HG03575 (cell line): ENCODE measurements around the gene MRPS10.

Experiments used
- ATAC-seq: cut with Tn5 transposase; IDR thresholded peaks from one replicate; pipeline ENCODE4 v1.9.1; 2021; ENCODE audit not compliant: unreplicated experiment, insufficient number of reproducible peaks, low FRiP score; ENCODE audit errors: extremely low read depth

MRPS10 gene

GRCh38 chr6:42217519-42218367 lies at the start of gene MRPS10:
Gene MRPS10, minus strand, starts transcription at chr6:42217861. Its CDS starts 12 bp downstream, at chr6:42217849.
- peak; percentile 61 for ATAC-seq

- no peak for ATAC-seq
Observed at GRCh38 chr6:42266538-42266937, 48.9 kb upstream of the MRPS10 start.

- ATAC-seq: no peak
Observed at GRCh38 chr6:42264852-42265390, 47.3 kb upstream of the MRPS10 start.

GRCh38 chr6:42264162-42264851 lies 46.6 kb upstream of the MRPS10 start:
- ATAC-seq: no peak

GRCh38 chr6:42263165-42263728 lies 45.6 kb upstream of the MRPS10 start:
- ATAC-seq: no peak

- no peak for ATAC-seq
Observed at GRCh38 chr6:42260972-42261371, 43.3 kb upstream of the MRPS10 start.

GRCh38 chr6:42260396-42260888 lies 42.8 kb upstream of the MRPS10 start:
- ATAC-seq: no peak

GRCh38 chr6:42259841-42260395 lies 42.3 kb upstream of the MRPS10 start:
- ATAC-seq: no peak

GRCh38 chr6:42259286-42259685 lies 41.6 kb upstream of the MRPS10 start:
- ATAC-seq: no peak

- ATAC-seq: no peak
Observed at GRCh38 chr6:42257614-42258013, 40.0 kb upstream of the MRPS10 start.

GRCh38 chr6:42257063-42257462 lies 39.4 kb upstream of the MRPS10 start:
- no peak for ATAC-seq

- ATAC-seq: no peak
Observed at GRCh38 chr6:42255050-42255449, 37.4 kb upstream of the MRPS10 start.

- ATAC-seq: no peak
Observed at GRCh38 chr6:42254505-42254904, 36.8 kb upstream of the MRPS10 start.

- no peak for ATAC-seq
Observed at GRCh38 chr6:42251911-42252637, 34.4 kb upstream of the MRPS10 start.

GRCh38 chr6:42251500-42251899 lies 33.8 kb upstream of the MRPS10 start:
- ATAC-seq: no peak

- no peak for ATAC-seq
Observed at GRCh38 chr6:42250274-42250931, 32.7 kb upstream of the MRPS10 start.

- ATAC-seq: no peak
Observed at GRCh38 chr6:42249279-42249678, 31.6 kb upstream of the MRPS10 start.

GRCh38 chr6:42243046-42243445 lies 25.4 kb upstream of the MRPS10 start:
- no peak for ATAC-seq
